ENCODE measurements around the gene ANKRD63. TPM values are rescaled to one million over a fixed set of nuclear protein-coding genes. Genes with fewer than 3 reads are reported as not detected.

ANKRD63 gene
- total and polyA plus RNA-seq, 10 of the 15 experiments (the other 5 are each of a cell fraction or from before 2014, with no cell fraction given), result not detected

GRCh38 chr15:40245666-40246450 is 37.0 kb downstream of the ANKRD63 start:
- BruUV-seq (replicated peaks), result no TSS peak
- Histone ChIP-seq H3K4me3 (no peak overlapping the region), H2AFZ (ENCODE audit: control insufficient read depth, low read depth, low read length) (no peak overlapping the region), H3K9me3 (replicated peaks; ENCODE audit: control insufficient read depth, insufficient read depth, low read length) (no peaks in the 10 kb centered on the region), H3K4me2 (ENCODE audit: control insufficient read depth, insufficient read depth) (no peak overlapping the region), H3K4me1 (ENCODE audit: control insufficient read depth, insufficient read depth, low read length) (no peaks in the 10 kb centered on the region), H3K27me3 (replicated peaks in 1 of 2; ENCODE audit: control insufficient read depth in 2 of 2, insufficient read depth in 2 of 2, low read length in 1 of 2) (0 out of 4 replicates have a peak, but pooled peaks cover 0 to 3% of the 10 kb centered on the region in 2 experiments), H3K9ac (ENCODE audit: control insufficient read depth, insufficient read depth, low read length) (no peak overlapping the region), H3K27ac (ENCODE audit: control insufficient read depth, insufficient read depth) (no peak overlapping the region), H3K36me3 (ENCODE audit: control insufficient read depth in 2 of 2, insufficient read depth in 2 of 2, low read length in 1 of 2) (no peaks in the 10 kb centered on the region), H3K79me2 (ENCODE audit: control insufficient read depth, insufficient read depth, low read length) (no peaks in the 10 kb centered on the region), H4K20me1 (ENCODE audit: control insufficient read depth, insufficient read depth) (no peaks in the 10 kb centered on the region)
- FAIRE-seq (no peak), DNase-seq (ENCODE audit: low read depth, low spot score) (no peak), ATAC-seq (no peak; the same call in 2 of the 3 replicates)
- TF ChIP-seq PKNOX1 (IDR thresholded peaks at IDR 0.05) (peak; percentile 35; the same call in 1 of the 2 replicates), EGR1 (IDR thresholded peaks at IDR 0.05; ENCODE audit: borderline replicate concordance in 1 of 2, low read depth in 2 of 2, low read length in 2 of 2) (no peak), BCLAF1 (IDR thresholded peaks at IDR 0.05) (no peak), ZNF687 (IDR thresholded peaks at IDR 0.05) (no peak)
- ChIA-PET POLR2A (no interaction called here), CTCF (interaction anchor here (0.5 to 1.5 kb wide), 6 partner anchors 9 to 92 kb away, joined by 3 to 4 read pairs (median 3); no protein-coding TSS in a partner anchor), RAD21 (ENCODE audit: unreplicated experiment) (interaction anchor here (0.7 kb wide), 1 partner anchor 33 kb away, joined by 3 read pairs; no protein-coding TSS in a partner anchor), SMC1A (ENCODE audit: uncharacterized antibody, unreplicated experiment) (interaction anchor here (1.1 to 1.4 kb wide), 2 partner anchors 9 to 28 kb away, joined by 4 read pairs; no protein-coding TSS in a partner anchor)
- in situ Hi-C loops (cut with MboI) (no loop called here), intact Hi-C loops (cut with micrococcal nuclease; ENCODE audit: unreplicated experiment) (no loop called here)
- WGBS (ENCODE audit: insufficient coverage, insufficient replicate concordance, low lambda C conversion rate, missing lambda C conversion rate), result 33% methylated on average over 9 of the region's 9 CpGs

Data from GM12878 (cell line).